HEK293 (cell line): ENCODE data around the gene CD46.
A peak's percentile ranks its signal among the peaks of the same experiment; 100 is the strongest.

Source experiments
- CTCF ChIA-PET: fragments of 350-600 bp; formaldehyde crosslinking; extraction: SDS; loops from one replicate; lab custom pipeline; 2021; ENCODE audit warnings: antibody characterized with exemption; lab: Yijun Ruan, JAX
- POLR2A ChIA-PET: fragments of 300-600 bp; formaldehyde crosslinking; extraction: SDS; loops from one replicate; lab custom pipeline; 2020; ENCODE audit warnings: antibody characterized with exemption, inconsistent platforms; lab: Yijun Ruan, JAX
- H3K27ac ChIP-seq: fragments of 200-500 bp; sonication (Bioruptor generic); 2 replicates; pipeline ENCODE4 v1.5.1; 2014; ENCODE audit warnings: low read depth, low read length, control low read depth, inconsistent platforms; ENCODE audit errors: extremely low read depth
- H3K36me3 ChIP-seq, 2 experiments: fragments of 200-500 bp in 1 of 2; sonication (Bioruptor generic) in 1 of 2; 1 replicate in 1 of 2; 2 replicates in 1 of 2; pipeline ENCODE4 v1.5.1; 2014 to 2017; ENCODE audit warnings: inconsistent platforms in 2 of 2, low read length in 2 of 2; ENCODE audit not compliant: control insufficient read depth in 2 of 2, insufficient read depth in 1 of 2
- H3K4me1 ChIP-seq: fragments of 200-500 bp; sonication (Bioruptor generic); 2 replicates; pipeline ENCODE4 v1.5.1; 2014; ENCODE audit warnings: mild to moderate bottlenecking, low read length, inconsistent platforms; ENCODE audit not compliant: control insufficient read depth, insufficient read depth
- H3K4me3 ChIP-seq: 2 replicates; pipeline ENCODE4 v1.5.1; 2011; ENCODE audit warnings: low read depth, mild to moderate bottlenecking, control low read depth, low read length, moderate library complexity
- H3K9me3 ChIP-seq: fragments of 200-500 bp; sonication (Bioruptor generic); 2 replicates; pipeline ENCODE4 v1.5.1; 2014; ENCODE audit warnings: low read depth, low read length, inconsistent platforms; ENCODE audit not compliant: control insufficient read depth, insufficient read depth
- BCL11A ChIP-seq: fragments of 450-650 bp; formaldehyde crosslinking; IDR thresholded peaks from 2 replicates; pipeline ENCODE4 v1.5.1; 2016; ENCODE audit warnings: low read depth, missing biosample characterization, missing genetic modification characterization
- BCL11B ChIP-seq: fragments of 450-650 bp; formaldehyde crosslinking; IDR thresholded peaks from 2 replicates; pipeline ENCODE4 v1.5.1; 2016; ENCODE audit warnings: low read depth, missing biosample characterization, missing genetic modification characterization
- KLF1 ChIP-seq: fragments of 450-650 bp; formaldehyde crosslinking; IDR thresholded peaks from 2 replicates; pipeline ENCODE4 v1.5.1; 2016; ENCODE audit warnings: missing biosample characterization, missing genetic modification characterization
- KLF7 ChIP-seq: fragments of 450-650 bp; formaldehyde crosslinking; IDR thresholded peaks from 2 replicates; pipeline ENCODE4 v1.5.1; 2016; ENCODE audit warnings: missing biosample characterization, missing genetic modification characterization, borderline replicate concordance
- KLF8 ChIP-seq: fragments of 450-650 bp; formaldehyde crosslinking; IDR thresholded peaks from 2 replicates; pipeline ENCODE4 v1.5.1; 2016; ENCODE audit warnings: missing biosample characterization, missing genetic modification characterization
- KLF9 ChIP-seq: fragments of 450-650 bp; formaldehyde crosslinking; IDR thresholded peaks from 2 replicates; pipeline ENCODE4 v1.5.1; 2016; ENCODE audit warnings: missing biosample characterization, missing genetic modification characterization, low read depth
- MEIS1 ChIP-seq: sonication (generic); formaldehyde crosslinking; IDR thresholded peaks from 2 replicates; pipeline ENCODE4 v1.8.1; 2022; ENCODE audit warnings: missing genetic modification reagents, mild to moderate bottlenecking, borderline replicate concordance
- MZF1 ChIP-seq: fragments of 450-650 bp; formaldehyde crosslinking; IDR thresholded peaks from 2 replicates; pipeline ENCODE4 v1.5.1; 2017; ENCODE audit warnings: missing biosample characterization, missing genetic modification characterization, borderline replicate concordance
- SALL2 ChIP-seq: fragments of 450-650 bp; formaldehyde crosslinking; IDR thresholded peaks from 2 replicates; pipeline ENCODE4 v1.5.0; 2017; ENCODE audit warnings: missing biosample characterization, mild to moderate bottlenecking, missing genetic modification characterization, borderline replicate concordance
- SP2 ChIP-seq: fragments of 450-650 bp; formaldehyde crosslinking; IDR thresholded peaks from 2 replicates; pipeline ENCODE4 v1.5.1; 2016; ENCODE audit warnings: missing biosample characterization, missing genetic modification characterization
- SP3 ChIP-seq: fragments of 450-650 bp; formaldehyde crosslinking; IDR thresholded peaks from 2 replicates; pipeline ENCODE4 v1.5.1; 2016; ENCODE audit warnings: missing biosample characterization, missing genetic modification characterization
- SP7 ChIP-seq: fragments of 450-650 bp; formaldehyde crosslinking; IDR thresholded peaks from 2 replicates; pipeline ENCODE4 v1.5.1; 2016; ENCODE audit warnings: missing biosample characterization, missing genetic modification characterization
- YY1 ChIP-seq: fragments of 450-650 bp; formaldehyde crosslinking; IDR thresholded peaks from 2 replicates; pipeline ENCODE4 v1.5.1; 2018; ENCODE audit warnings: missing biosample characterization, missing genetic modification characterization
- ZBTB17 ChIP-seq: fragments of 450-650 bp; formaldehyde crosslinking; IDR thresholded peaks from 2 replicates; pipeline ENCODE4 v1.5.1; 2016; ENCODE audit warnings: missing biosample characterization, missing genetic modification characterization
- ZEB2 ChIP-seq: fragments of 450-650 bp; formaldehyde crosslinking; IDR thresholded peaks from 2 replicates; pipeline ENCODE4 v1.5.1; 2016; ENCODE audit warnings: missing biosample characterization, missing genetic modification characterization
- ZNF169 ChIP-seq: fragments of 450-650 bp; formaldehyde crosslinking; IDR thresholded peaks from 2 replicates; pipeline ENCODE4 v1.5.1; 2016; ENCODE audit warnings: missing biosample characterization, missing genetic modification characterization
- ZNF24 ChIP-seq: fragments of 450-650 bp; formaldehyde crosslinking; IDR thresholded peaks from 2 replicates; pipeline ENCODE4 v1.5.1; 2016; ENCODE audit warnings: missing biosample characterization, missing genetic modification characterization
- ZNF335 ChIP-seq: fragments of 450-650 bp; formaldehyde crosslinking; conservative IDR thresholded peaks from 2 replicates; pipeline ENCODE4 v1.5.1; 2016; ENCODE audit warnings: missing biosample characterization, missing genetic modification characterization
- ZNF37A ChIP-seq: fragments of 450-650 bp; IDR thresholded peaks from 2 replicates; pipeline ENCODE4 v1.5.1; 2018; ENCODE audit warnings: missing biosample characterization, missing genetic modification characterization
- ZNF623 ChIP-seq: fragments of 450-650 bp; formaldehyde crosslinking; IDR thresholded peaks from 2 replicates; pipeline ENCODE4 v1.5.1; 2016; ENCODE audit warnings: missing biosample characterization, missing genetic modification characterization
- ZNF664 ChIP-seq: fragments of 450-650 bp; formaldehyde crosslinking; IDR thresholded peaks from 2 replicates; pipeline ENCODE4 v1.5.1; 2016; ENCODE audit warnings: missing biosample characterization, missing genetic modification characterization
- ZNF792 ChIP-seq: fragments of 450-650 bp; formaldehyde crosslinking; IDR thresholded peaks from 2 replicates; pipeline ENCODE4 v1.5.1; 2016; ENCODE audit warnings: missing biosample characterization, missing genetic modification characterization
- ZSCAN30 ChIP-seq: fragments of 450-650 bp; IDR thresholded peaks from 2 replicates; pipeline ENCODE4 v1.5.1; 2018; ENCODE audit warnings: missing biosample characterization, mild to moderate bottlenecking, missing genetic modification characterization, moderate library complexity
- ZXDB ChIP-seq: fragments of 450-650 bp; formaldehyde crosslinking; IDR thresholded peaks from 2 replicates; pipeline ENCODE4 v1.5.1; 2016; ENCODE audit warnings: missing biosample characterization, missing genetic modification characterization
- TF ChIP-seq, protein P1 (sequence below): fragments of 450-650 bp; formaldehyde crosslinking; IDR thresholded peaks from 2 replicates; pipeline ENCODE4 v1.5.1; 2017; ENCODE audit warnings: missing biosample characterization, mild to moderate bottlenecking, missing genetic modification characterization, moderate library complexity
- TF ChIP-seq, protein P2 (sequence below): fragments of 450-650 bp; formaldehyde crosslinking; IDR thresholded peaks from 2 replicates; pipeline ENCODE4 v1.5.1; 2017; ENCODE audit warnings: missing biosample characterization, missing genetic modification characterization
- TF ChIP-seq, protein P3 (sequence below): fragments of 450-650 bp; formaldehyde crosslinking; IDR thresholded peaks from 2 replicates; pipeline ENCODE4 v1.5.1; 2016; ENCODE audit warnings: missing biosample characterization, missing genetic modification characterization
- TF ChIP-seq, protein P4 (sequence below): sonication (generic); formaldehyde crosslinking; IDR thresholded peaks from 2 replicates; pipeline ENCODE4 v1.8.1; 2022; ENCODE audit warnings: mild to moderate bottlenecking, moderate library complexity, missing genetic modification reagents

The CD46 gene

DNA sequence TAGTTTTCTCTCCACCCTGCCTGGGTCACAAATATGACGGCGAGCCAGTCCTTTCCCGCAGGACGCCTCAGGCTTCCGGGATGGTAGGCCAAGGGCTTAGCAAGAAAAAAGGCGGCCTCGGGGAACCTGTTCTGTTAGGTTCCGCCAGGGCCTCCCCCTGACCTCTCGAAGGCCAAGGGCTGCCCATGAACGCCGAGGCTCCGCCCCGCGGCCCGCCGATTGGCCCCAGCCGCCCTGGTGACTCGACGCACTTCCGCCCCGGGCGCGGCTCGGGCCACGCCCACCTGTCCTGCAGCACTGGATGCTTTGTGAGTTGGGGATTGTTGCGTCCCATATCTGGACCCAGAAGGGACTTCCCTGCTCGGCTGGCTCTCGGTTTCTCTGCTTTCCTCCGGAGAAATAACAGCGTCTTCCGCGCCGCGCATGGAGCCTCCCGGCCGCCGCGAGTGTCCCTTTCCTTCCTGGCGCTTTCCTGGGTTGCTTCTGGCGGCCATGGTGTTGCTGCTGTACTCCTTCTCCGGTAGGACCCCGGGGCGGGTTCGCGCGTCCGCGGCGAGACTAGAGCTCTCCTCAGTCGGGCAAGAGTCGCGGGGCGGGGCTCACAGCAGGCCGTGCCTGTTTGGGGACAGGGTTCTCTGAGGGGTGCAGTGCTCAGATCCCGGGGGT lies at the start of gene CD46:
TSS of gene CD46 (plus strand) at position 265 of the 666 bp plus-strand sequence. CDS start at position 424, 159 bp downstream.
- H3K36me3 ChIP-seq, result peaks cover 0 to under 1% of the 10 kb centered on the region in 2 experiments; a peak in 1 of 3 replicates
- peaks cover 23% of the 10 kb centered on the region for H3K4me1 ChIP-seq
- ChIA-PET CTCF (interaction anchor here (1.0 to 1.6 kb wide), 3 partner anchors 45 to 79 kb away, joined by 4 to 8 read pairs (median 7); no protein-coding TSS in a partner anchor), POLR2A (interaction anchor here (1.0 to 1.2 kb wide), 3 partner anchors 11 to 53 kb away, joined by 3 to 5 read pairs (median 3); no protein-coding TSS in a partner anchor)
- H3K9me3 ChIP-seq, result no peaks in the 10 kb centered on the region
- H3K4me3 ChIP-seq, result peak within 1 kb of the TSS; percentile 68
- H3K27ac ChIP-seq, result peak within 1 kb of the TSS; percentile 77
- peak; percentile 61; the same call in 1 of the 2 replicates for TF ChIP-seq YY1 (tag by site-specific recombination)
- TF ChIP-seq ZNF623 (tag by site-specific recombination), result no peak
- TF ChIP-seq BCL11B (tag by site-specific recombination), result peak; percentile 68; the same call in 1 of the 2 replicates
- peak; percentile 61; the same call in 1 of the 2 replicates for TF ChIP-seq ZXDB
- peak; percentile 81 for TF ChIP-seq SP3 (tag by site-specific recombination)
- TF ChIP-seq ZNF335 (tag by site-specific recombination), result peak; percentile 98
- peak; percentile 86 for TF ChIP-seq KLF8 (tag by site-specific recombination)
- no peak for TF ChIP-seq ZNF664 (tag by site-specific recombination)
- TF ChIP-seq ZNF792 (tag by site-specific recombination), result no peak
- TF ChIP-seq ZEB2 (tag by site-specific recombination), result 0 out of 2 replicates have a peak, but pooled peaks have one; percentile 52
- 0 out of 2 replicates have a peak, but pooled peaks have one; percentile 26 for TF ChIP-seq ZSCAN30 (tag by site-specific recombination)
- TF ChIP-seq KLF1 (tag by site-specific recombination), result peak; percentile 19; the same call in 1 of the 2 replicates
- TF ChIP-seq ZNF37A, result no peak
- TF ChIP-seq BCL11A (tag by site-specific recombination), result 0 out of 2 replicates have a peak, but pooled peaks have one; percentile 22
- no peak for TF ChIP-seq SALL2 (tag by site-specific recombination)
- TF ChIP-seq, protein P1, sequence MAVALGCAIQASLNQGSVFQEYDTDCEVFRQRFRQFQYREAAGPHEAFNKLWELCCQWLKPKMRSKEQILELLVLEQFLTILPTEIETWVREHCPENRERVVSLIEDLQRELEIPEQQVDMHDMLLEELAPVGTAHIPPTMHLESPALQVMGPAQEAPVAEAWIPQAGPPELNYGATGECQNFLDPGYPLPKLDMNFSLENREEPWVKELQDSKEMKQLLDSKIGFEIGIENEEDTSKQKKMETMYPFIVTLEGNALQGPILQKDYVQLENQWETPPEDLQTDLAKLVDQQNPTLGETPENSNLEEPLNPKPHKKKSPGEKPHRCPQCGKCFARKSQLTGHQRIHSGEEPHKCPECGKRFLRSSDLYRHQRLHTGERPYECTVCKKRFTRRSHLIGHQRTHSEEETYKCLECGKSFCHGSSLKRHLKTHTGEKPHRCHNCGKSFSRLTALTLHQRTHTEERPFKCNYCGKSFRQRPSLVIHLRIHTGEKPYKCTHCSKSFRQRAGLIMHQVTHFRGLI, result no peak
- no peak for TF ChIP-seq MEIS1 (CRISPR knock-in tag)
- TF ChIP-seq KLF7, result peak; percentile 43; the same call in 1 of the 2 replicates
- TF ChIP-seq SP2 (tag by site-specific recombination), result peak; percentile 83
- TF ChIP-seq, protein P2, sequence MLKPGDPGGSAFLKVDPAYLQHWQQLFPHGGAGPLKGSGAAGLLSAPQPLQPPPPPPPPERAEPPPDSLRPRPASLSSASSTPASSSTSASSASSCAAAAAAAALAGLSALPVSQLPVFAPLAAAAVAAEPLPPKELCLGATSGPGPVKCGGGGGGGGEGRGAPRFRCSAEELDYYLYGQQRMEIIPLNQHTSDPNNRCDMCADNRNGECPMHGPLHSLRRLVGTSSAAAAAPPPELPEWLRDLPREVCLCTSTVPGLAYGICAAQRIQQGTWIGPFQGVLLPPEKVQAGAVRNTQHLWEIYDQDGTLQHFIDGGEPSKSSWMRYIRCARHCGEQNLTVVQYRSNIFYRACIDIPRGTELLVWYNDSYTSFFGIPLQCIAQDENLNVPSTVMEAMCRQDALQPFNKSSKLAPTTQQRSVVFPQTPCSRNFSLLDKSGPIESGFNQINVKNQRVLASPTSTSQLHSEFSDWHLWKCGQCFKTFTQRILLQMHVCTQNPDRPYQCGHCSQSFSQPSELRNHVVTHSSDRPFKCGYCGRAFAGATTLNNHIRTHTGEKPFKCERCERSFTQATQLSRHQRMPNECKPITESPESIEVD (tag by site-specific recombination), result no peak
- peak; percentile 68 for TF ChIP-seq ZBTB17
- TF ChIP-seq SP7, result peak; percentile 24; the same call in 1 of the 2 replicates
- peak; percentile 97 for TF ChIP-seq KLF9
- TF ChIP-seq, protein P3, sequence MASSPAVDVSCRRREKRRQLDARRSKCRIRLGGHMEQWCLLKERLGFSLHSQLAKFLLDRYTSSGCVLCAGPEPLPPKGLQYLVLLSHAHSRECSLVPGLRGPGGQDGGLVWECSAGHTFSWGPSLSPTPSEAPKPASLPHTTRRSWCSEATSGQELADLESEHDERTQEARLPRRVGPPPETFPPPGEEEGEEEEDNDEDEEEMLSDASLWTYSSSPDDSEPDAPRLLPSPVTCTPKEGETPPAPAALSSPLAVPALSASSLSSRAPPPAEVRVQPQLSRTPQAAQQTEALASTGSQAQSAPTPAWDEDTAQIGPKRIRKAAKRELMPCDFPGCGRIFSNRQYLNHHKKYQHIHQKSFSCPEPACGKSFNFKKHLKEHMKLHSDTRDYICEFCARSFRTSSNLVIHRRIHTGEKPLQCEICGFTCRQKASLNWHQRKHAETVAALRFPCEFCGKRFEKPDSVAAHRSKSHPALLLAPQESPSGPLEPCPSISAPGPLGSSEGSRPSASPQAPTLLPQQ (tag by site-specific recombination), result peak; percentile 48; the same call in 1 of the 2 replicates
- TF ChIP-seq, protein P4, sequence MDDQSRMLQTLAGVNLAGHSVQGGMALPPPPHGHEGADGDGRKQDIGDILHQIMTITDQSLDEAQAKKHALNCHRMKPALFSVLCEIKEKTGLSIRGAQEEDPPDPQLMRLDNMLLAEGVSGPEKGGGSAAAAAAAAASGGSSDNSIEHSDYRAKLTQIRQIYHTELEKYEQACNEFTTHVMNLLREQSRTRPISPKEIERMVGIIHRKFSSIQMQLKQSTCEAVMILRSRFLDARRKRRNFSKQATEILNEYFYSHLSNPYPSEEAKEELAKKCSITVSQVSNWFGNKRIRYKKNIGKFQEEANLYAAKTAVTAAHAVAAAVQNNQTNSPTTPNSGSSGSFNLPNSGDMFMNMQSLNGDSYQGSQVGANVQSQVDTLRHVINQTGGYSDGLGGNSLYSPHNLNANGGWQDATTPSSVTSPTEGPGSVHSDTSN (CRISPR knock-in tag), result no peak; the same call in 1 of the 2 replicates
- TF ChIP-seq ZNF24 (tag by site-specific recombination), result no peak
- peak; percentile 89 for TF ChIP-seq MZF1 (tag by site-specific recombination)
- no peak for TF ChIP-seq ZNF169 (tag by site-specific recombination)
